Panc1 (cell line): ENCODE results near the gene WAPL.

ENCODE experiments used
- POLR2AphosphoS5 ChIP-seq: IDR thresholded peaks from 2 replicates; pipeline ENCODE4 v1.6.1; 2012; ENCODE audit warnings: mild to moderate bottlenecking, low read depth, low read length, moderate library complexity
- SIN3A ChIP-seq: IDR thresholded peaks from 2 replicates; pipeline ENCODE4 v1.6.1; 2012; ENCODE audit warnings: low read depth, mild to moderate bottlenecking, low read length, moderate library complexity, borderline replicate concordance; ENCODE audit not compliant: insufficient read depth
- TCF7L2 ChIP-seq: IDR thresholded peaks from 2 replicates; pipeline ENCODE4 v1.6.1; 2011; ENCODE audit warnings: mild to moderate bottlenecking, low read depth, low read length, inconsistent platforms
- TF ChIP-seq, protein P1 (sequence below): fragments of 450-650 bp; IDR thresholded peaks from 2 replicates; pipeline ENCODE4 v1.5.1; 2017; ENCODE audit warnings: mild to moderate bottlenecking

DNA sequence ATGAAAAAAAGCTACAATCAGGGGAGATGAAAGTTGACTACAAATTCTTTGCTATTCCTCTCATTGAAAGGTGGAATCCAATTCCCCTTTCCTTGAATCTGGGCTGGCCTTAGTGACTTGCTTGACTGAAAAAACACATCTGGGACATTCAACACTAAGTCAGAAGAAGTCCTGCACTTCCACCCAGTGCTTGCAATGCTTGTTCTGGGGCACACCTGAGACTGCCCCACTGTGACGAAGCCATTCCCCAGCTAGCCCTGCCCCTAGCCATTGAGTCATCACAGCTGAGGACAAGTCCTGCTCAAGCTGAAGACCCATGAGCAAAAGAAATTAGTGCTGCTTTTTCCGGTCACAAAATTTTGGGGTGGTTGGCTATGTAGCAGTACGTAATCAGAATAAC is 135.8 kb downstream of the WAPL start:
- TF ChIP-seq, protein P1, sequence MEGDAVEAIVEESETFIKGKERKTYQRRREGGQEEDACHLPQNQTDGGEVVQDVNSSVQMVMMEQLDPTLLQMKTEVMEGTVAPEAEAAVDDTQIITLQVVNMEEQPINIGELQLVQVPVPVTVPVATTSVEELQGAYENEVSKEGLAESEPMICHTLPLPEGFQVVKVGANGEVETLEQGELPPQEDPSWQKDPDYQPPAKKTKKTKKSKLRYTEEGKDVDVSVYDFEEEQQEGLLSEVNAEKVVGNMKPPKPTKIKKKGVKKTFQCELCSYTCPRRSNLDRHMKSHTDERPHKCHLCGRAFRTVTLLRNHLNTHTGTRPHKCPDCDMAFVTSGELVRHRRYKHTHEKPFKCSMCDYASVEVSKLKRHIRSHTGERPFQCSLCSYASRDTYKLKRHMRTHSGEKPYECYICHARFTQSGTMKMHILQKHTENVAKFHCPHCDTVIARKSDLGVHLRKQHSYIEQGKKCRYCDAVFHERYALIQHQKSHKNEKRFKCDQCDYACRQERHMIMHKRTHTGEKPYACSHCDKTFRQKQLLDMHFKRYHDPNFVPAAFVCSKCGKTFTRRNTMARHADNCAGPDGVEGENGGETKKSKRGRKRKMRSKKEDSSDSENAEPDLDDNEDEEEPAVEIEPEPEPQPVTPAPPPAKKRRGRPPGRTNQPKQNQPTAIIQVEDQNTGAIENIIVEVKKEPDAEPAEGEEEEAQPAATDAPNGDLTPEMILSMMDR, result no peak
- no peak for TF ChIP-seq POLR2AphosphoS5
- TF ChIP-seq TCF7L2, result no peak
- no peak for TF ChIP-seq SIN3A
